ENCODE measurements around the gene INS. TPM values are rescaled to one million over a fixed set of nuclear protein-coding genes. Genes with fewer than 3 reads are reported as not detected.

Gene INS
- total and polyA plus RNA-seq, 2 of the 4 experiments (the other 2 are of a cell fraction) = not detected

- Histone ChIP-seq H2AK9ac (replicated peaks; ENCODE audit: low read depth, low read length, poor library complexity) (no peak overlapping the region), H3K4me1 (ENCODE audit: control insufficient read depth, insufficient read depth, low read length) (no peaks in the 10 kb centered on the region), H3K79me1 (ENCODE audit: low read depth in 1 of 2, low read length in 2 of 2) (no peaks in the 10 kb centered on the region), H3K56ac (ENCODE audit: extremely low read depth, insufficient read depth, low read length) (no peak overlapping the region), H4K5ac (ENCODE audit: low read depth, low read length) (no peak overlapping the region), H3K9me1 (ENCODE audit: insufficient read depth, low read length) (no peaks in the 10 kb centered on the region), H3K9me3 (ENCODE audit: control insufficient read depth, insufficient read depth, low read length) (no peaks in the 10 kb centered on the region), H2BK20ac (ENCODE audit: low read depth, low read length) (no peak overlapping the region), H3K9ac (ENCODE audit: low read depth, low read length) (no peak overlapping the region), H4K91ac (ENCODE audit: insufficient read depth, low read depth, low read length) (no peak overlapping the region), H2AK5ac (ENCODE audit: low read depth, low read length) (no peak overlapping the region), H3K4ac (ENCODE audit: low read depth, low read length) (no peak overlapping the region), H3K36me3 (ENCODE audit: control insufficient read depth, insufficient read depth, low read length) (no peaks in the 10 kb centered on the region), H3K18ac (ENCODE audit: low read depth, low read length) (no peak overlapping the region), H2AFZ (replicated peaks; ENCODE audit: low read length, poor library complexity) (no peak overlapping the region), H3K4me3 (ENCODE audit: insufficient read depth, low read depth, low read length) (no peak overlapping the region), H3K14ac (replicated peaks; ENCODE audit: low read depth, low read length) (no peak overlapping the region), H3K4me2 (ENCODE audit: low read depth, low read length) (no peak overlapping the region), H4K20me1 (ENCODE audit: insufficient read depth, low read length) (no peaks in the 10 kb centered on the region), H2BK5ac (ENCODE audit: low read depth, low read length, poor library complexity, severe bottlenecking) (no peak overlapping the region), H3K23ac (ENCODE audit: low read depth, low read length) (no peak overlapping the region), H3K27ac (ENCODE audit: insufficient read depth, low read length) (no peak overlapping the region), H2BK15ac (ENCODE audit: low read depth, low read length) (no peak overlapping the region), H2BK120ac (ENCODE audit: low read depth, low read length) (no peak overlapping the region), H4K8ac (ENCODE audit: low read depth in 2 of 2, low read length in 2 of 2) (no peak overlapping the region), H3K27me3 (ENCODE audit: control insufficient read depth, insufficient read depth, low read length) (peaks cover 23% of the 10 kb centered on the region)
- ChIA-PET POLR2A (ENCODE audit: unreplicated experiment) (no interaction called here), CTCF (no interaction called here)
- in situ Hi-C loops (cut with MboI; ENCODE audit: low sequenced_read_pairs) = loop anchor here (25.0 kb wide), 1 partner anchor 692 kb away; the partner anchor contains the start of gene CDKN1C
- no peak for TF ChIP-seq SMC3 (IDR thresholded peaks at IDR 0.05; ENCODE audit: low read depth, low read length)
- TF ChIP-seq RCOR1 (IDR thresholded peaks at IDR 0.05; ENCODE audit: insufficient replicate concordance, low read length) = no peak
- DNase-seq = no peak
- dilution Hi-C loops (cut with HindIII; ENCODE audit: low sequenced_read_pairs, unreplicated experiment) = no loop called here
- no CpG with 5 or more reads among the region's 7 CpGs for WGBS, 2 experiments (ENCODE audit: extremely low coverage in 2 of 2, insufficient read length in 1 of 2)
- intact Hi-C loops (cut with micrococcal nuclease) = loop anchor here (10.0 kb wide), 1 partner anchor 699 kb away; no protein-coding TSS in a partner anchor
- no TSS peak for BruUV-seq (replicated peaks)
- ATAC-seq (ENCODE audit: low read depth) = no peak
Observed at GRCh38 chr11:2195756-2196088, 34.7 kb upstream of the INS start.

Data from IMR-90 (cell line).